ENCODE data around the gene IQCE. TPM values are rescaled to one million over a fixed set of nuclear protein-coding genes. Genes with fewer than 3 reads are reported as not detected.

Gene IQCE
- total RNA-seq, 1 donor from 2014 or later, result 22.2 TPM

GRCh38 chr7:2566890-2567678 lies 8.3 kb downstream of the IQCE start:
- ATAC-seq (peak; percentile 45), DNase-seq (no peak)
- no peak overlapping the region for H3K27ac ChIP-seq
- H3K27me3 ChIP-seq, result no peaks in the 10 kb centered on the region
- no peak for TF ChIP-seq CTCF (IDR thresholded peaks at IDR 0.05)
- intact Hi-C loops (cut with DNase I), result no loop called here
- no peaks in the 10 kb centered on the region for H3K36me3 ChIP-seq
- H3K9me3 ChIP-seq, result no peaks in the 10 kb centered on the region
- peaks cover 8% of the 10 kb centered on the region for H3K4me1 ChIP-seq
- no peak overlapping the region for H3K4me3 ChIP-seq

GRCh38 chr7:2567679-2568278 lies 9.0 kb downstream of the IQCE start:
- no peak for DNase-seq
- Histone ChIP-seq H3K9me3 (no peaks in the 10 kb centered on the region), H3K27ac (no peak overlapping the region), H3K4me1 (peaks cover 8% of the 10 kb centered on the region), H3K4me3 (no peak overlapping the region), H3K27me3 (no peaks in the 10 kb centered on the region), H3K36me3 (peaks cover 3% of the 10 kb centered on the region)
- TF ChIP-seq CTCF (IDR thresholded peaks at IDR 0.05), result peak; percentile 51
- intact Hi-C loops (cut with DNase I), result no loop called here
- peak; percentile 60 for ATAC-seq

- Histone ChIP-seq H3K4me1 (peaks cover 8% of the 10 kb centered on the region), H3K4me3 (no peak overlapping the region), H3K36me3 (peaks cover 11% of the 10 kb centered on the region), H3K27ac (no peak overlapping the region), H3K9me3 (no peaks in the 10 kb centered on the region), H3K27me3 (no peaks in the 10 kb centered on the region)
- TF ChIP-seq CTCF (IDR thresholded peaks at IDR 0.05), result no peak
- intact Hi-C loops (cut with DNase I), result no loop called here
- ATAC-seq, result no peak
- no peak for DNase-seq
Measured at GRCh38 chr7:2568521-2569223, 9.9 kb downstream of the IQCE start.

GRCh38 chr7:2569421-2569820 lies 10.6 kb downstream of the IQCE start:
- DNase-seq, result no peak
- no peaks in the 10 kb centered on the region for H3K9me3 ChIP-seq
- intact Hi-C loops (cut with DNase I), result no loop called here
- peaks cover 8% of the 10 kb centered on the region for H3K4me1 ChIP-seq
- H3K27me3 ChIP-seq, result no peaks in the 10 kb centered on the region
- peaks cover 16% of the 10 kb centered on the region for H3K36me3 ChIP-seq
- ATAC-seq, result no peak
- H3K27ac ChIP-seq, result no peak overlapping the region
- H3K4me3 ChIP-seq, result no peak overlapping the region
- TF ChIP-seq CTCF (IDR thresholded peaks at IDR 0.05), result no peak

GRCh38 chr7:2570021-2570420 lies 11.2 kb downstream of the IQCE start:
- Histone ChIP-seq H3K9me3 (no peaks in the 10 kb centered on the region), H3K27ac (no peak overlapping the region), H3K4me1 (peaks cover 8% of the 10 kb centered on the region), H3K27me3 (no peaks in the 10 kb centered on the region), H3K36me3 (peaks cover 20% of the 10 kb centered on the region), H3K4me3 (no peak overlapping the region)
- DNase-seq (no peak), ATAC-seq (no peak)
- intact Hi-C loops (cut with DNase I), result no loop called here
- no peak for TF ChIP-seq CTCF (IDR thresholded peaks at IDR 0.05)
